ENCODE measurements around the gene ARMCX4.
"Not testable (repeated sequence)": the region's sequence is repeated elsewhere in the genome, so short reads cannot be mapped to it uniquely, and the experiment has no call there.

ARMCX4 gene

DNA sequence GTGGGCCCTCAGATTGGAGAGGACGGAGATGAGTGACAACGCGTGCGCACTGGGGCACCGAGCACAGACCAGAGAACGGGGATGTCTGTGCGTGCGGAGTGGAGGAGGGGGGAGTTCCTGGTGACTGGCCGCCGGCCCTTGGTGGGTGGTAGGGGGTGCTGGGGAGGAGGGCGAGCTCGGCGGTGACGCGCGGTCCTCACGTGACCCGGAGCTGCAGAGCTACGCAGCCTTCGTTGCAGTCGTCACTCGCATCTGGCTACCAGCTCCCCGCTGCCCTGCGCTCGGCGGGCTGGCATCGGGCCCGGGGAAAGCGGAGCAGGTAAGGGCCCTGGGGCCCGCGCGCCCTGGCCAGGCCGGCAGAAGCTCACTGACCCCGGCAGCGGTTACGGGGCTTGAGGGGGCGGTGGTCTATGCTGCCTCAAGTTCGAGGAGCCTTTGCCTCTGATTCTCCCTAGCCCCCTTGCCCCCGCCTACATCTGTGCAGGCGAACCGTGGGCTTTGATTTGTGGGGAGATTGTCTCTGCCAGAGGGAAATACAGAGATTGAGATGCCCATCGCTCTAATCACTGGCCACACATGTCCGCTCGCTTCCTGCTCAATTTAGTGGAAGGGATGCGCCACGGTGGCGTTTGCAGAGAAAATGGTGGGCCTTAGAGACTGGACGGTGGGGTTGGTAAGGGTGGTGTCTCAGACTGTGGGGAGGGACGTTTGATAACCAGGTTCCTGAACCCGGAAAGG, at the start of gene ARMCX4:
TSS of gene ARMCX4 (plus strand) at position 245 of the 738 bp plus-strand sequence. CDS start 3,134 bp downstream, outside the sequence.
- peak; percentile 77 for DNase-seq

DNA sequence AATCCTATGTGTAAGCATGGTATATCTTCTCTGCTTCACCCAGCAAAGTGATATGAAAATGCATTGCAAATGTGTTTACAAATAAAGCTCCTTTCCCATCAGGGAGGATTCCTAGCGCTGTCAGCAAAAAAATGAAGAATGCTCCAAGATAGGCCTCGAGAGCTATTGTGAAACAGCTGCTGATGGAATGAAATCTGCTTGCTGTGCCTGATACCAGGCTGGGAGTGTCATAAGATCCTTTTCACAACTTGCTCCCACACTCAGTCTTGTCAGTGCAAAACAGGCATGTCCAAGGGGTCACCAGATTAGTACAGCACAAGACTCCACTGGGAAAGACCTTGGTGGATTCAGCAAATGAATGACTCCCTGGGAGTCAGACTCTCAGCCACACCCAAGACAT, 43.2 kb upstream of the ARMCX4 start:
- DNase-seq: no peak

- DNase-seq: no peak
Observed at GRCh38 chrX:101449279-101449678, 36.0 kb upstream of the ARMCX4 start.

DNA sequence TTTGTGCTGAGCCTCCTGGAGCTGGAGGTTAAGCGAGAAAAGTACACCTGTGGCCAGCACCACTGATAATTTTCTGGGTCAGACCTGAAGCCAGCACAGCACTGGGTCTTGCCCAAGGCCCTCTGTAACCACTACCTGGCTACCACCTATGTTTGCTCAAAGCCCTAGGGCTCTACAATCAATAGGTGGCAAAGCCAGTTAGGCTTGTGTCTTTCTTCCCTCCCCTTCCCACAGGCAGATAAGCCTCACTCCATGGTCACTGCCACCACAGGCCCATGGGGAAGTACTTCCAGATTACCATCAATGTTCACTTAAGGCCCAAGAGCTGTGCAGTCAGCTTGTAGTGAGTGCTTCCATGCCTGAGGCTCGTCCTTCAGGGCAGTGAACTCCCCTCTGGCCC, 35.2 kb upstream of the ARMCX4 start:
- no peak for DNase-seq

- no peak for DNase-seq
Observed at GRCh38 chrX:101450961-101451360, 34.3 kb upstream of the ARMCX4 start.

GRCh38 chrX:101452056-101452455, 33.2 kb upstream of the ARMCX4 start:
- DNase-seq: no peak

DNA sequence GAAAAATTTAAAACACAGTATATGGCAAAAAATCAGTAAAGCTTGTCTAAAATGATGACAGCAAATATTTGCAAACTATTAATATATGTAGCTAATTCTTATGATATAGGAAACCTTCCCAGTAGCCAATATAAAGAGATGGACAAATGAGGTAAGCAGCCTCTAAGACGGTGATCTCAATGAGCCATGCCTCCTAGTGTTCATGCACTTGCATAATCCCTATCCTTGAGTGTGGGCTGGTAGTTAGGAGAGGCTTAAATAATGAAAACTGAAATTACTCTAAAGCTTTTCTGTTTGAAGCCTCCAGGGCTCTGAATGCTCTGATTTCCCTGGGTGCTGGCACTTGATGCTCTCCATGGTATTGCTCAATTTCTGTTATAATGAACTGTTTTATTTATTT, 24.6 kb upstream of the ARMCX4 start:
- DNase-seq: no peak

DNA sequence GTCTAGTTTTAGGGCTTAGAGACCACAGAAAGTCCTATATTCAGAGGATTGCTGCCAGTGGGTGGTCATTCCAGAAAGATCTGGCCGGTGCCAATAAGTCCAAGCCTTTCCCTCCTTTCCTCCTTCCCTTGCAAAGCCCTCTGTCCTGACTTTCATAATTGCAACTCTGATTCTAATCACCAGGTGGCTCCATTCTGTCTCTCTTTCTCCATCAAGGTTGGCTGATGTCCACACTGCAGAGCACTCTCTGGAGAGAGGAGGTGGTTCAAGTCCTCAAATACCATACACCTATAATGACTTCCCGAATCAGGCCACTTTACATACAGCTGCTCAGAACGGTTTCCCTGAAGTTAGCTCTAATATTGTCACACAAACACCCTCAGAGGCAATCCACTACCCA, 22.4 kb upstream of the ARMCX4 start:
- DNase-seq: peak; percentile 48

DNA sequence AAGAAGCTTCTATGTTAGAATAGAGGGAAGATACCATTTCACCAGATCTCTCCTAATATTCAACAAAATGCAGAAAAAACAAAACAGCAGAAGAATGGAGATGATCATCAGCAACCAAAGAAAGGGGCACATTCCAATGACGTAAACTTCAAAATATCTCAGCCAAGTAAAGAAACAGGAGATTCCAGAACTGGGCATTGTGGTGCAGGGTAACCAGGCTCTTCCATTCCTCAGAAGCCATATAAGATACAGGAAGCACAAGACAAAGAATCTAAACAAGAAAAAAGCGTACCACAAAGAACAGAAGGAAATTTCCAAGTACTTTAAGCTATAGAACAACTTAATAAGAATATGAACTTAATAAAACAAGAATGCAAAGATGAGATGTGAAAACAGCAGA, 6.9 kb upstream of the ARMCX4 start:
- no peak for DNase-seq

GRCh38 chrX:101482296-101482695, 3.0 kb upstream of the ARMCX4 start:
- DNase-seq: no peak

GRCh38 chrX:101483705-101484104, 1.6 kb upstream of the ARMCX4 start:
- no peak for DNase-seq

DNA sequence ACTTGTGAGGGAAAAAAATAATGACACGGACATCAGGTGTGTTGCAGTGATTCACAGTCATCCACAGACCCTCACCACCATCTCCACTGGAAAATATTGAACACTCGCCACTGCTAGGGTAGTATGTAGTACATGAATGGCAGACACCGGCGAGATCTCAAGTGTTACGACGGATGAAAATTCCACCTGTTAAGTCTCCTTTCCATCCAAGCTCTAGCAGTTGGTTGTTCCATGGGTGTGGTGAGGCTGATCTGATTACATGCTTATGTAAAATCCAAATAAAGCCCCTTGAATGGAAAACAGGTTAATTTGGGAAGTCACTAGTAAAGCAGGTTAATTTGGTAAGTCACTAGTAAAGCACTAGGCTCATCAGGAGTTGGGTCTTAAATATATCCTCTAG, 1.1 kb upstream of the ARMCX4 start:
- DNase-seq: no peak

GRCh38 chrX:101488796-101489195, 3.5 kb downstream of the ARMCX4 start:
- DNase-seq: no peak

- no peak for DNase-seq
Observed at GRCh38 chrX:101491943-101492342, 6.7 kb downstream of the ARMCX4 start.

- DNase-seq: no peak
Observed at GRCh38 chrX:101493225-101493624, 8.0 kb downstream of the ARMCX4 start.

DNA sequence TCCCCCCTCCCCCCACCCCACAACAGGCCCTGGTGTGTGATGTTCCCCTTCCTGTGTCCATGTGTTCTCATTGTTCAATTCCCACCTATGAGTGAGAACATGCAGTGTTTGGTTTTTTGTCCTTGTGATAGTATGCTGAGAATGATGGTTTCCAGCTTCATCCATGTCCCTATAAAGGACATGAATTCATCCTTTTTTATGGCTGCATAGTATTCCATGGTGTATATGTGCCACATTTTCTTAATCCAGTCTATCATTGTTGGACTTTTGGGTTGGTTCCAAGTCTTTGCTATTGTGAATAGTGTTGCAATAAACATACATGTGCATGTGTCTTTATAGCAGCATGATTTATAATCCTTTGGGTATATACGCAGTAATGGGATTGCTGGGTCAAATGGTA, 17.7 kb downstream of the ARMCX4 start:
- not testable (repeated sequence) for DNase-seq

DNA sequence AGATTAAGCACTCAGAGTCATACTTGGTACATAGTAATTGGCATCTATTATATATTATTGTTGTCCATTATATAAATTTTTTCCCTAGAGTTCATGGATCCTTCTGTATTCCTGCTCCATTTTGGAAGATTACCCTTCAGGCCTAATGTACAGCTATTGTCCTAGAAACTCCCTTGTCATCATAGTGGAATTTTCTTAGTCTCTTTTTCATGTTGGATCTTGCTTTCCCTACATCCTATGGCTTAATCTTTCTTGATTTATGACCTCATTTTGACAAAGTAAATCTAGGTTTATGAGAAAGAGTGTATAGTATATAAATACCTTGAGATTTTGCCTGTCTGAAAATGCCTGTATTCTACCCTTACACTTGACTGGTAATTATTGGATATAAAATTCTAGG, 22.1 kb downstream of the ARMCX4 start:
- no peak for DNase-seq

DNA sequence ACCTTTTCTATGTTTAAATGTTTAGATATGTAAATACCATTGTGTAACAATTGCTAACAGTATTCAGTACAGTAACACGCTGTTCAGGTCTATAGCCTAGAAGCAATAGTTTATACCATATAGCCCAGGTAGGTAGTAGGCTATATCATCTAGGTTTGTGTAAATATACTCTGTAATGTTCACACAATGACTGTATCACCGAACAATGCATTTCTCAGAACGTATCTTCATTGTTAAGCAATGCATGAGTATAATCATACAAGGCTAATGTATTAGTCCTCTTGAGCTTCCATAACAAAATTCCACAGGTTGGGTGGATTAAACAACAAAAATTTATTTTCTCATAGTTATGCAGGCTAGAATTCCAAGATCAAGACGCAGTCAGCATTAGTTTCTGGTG, 22.7 kb downstream of the ARMCX4 start:
- no peak for DNase-seq

DNA sequence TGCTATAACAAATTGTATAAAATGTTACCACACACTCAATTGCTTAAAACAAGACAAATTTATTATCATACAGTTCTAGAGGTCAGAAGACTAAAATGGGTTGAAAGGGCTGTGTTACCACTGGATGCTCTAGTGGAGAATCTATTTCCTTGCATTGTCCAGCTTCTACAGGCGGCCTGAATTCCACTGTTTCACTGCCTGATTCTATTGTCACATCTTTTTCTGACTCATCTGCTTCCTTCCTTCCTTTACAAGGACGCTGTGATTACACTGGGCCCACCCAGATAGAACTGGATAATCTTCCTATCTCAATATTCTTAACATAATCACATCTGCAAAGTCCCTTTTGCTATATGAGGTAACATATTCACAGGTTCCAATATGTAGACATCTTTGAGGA, 45.7 kb downstream of the ARMCX4 start:
- no peak for DNase-seq

Measured in NCI-H1092 (cell line).